GM18861 (cell line): ENCODE data around the gene RNASE8.
"Not testable (repeated sequence)": the region's sequence is repeated elsewhere in the genome, so short reads cannot be mapped to it uniquely, and the experiment has no call there.

ENCODE experiments used
- ATAC-seq: cut with Tn5 transposase; IDR thresholded peaks from one replicate; pipeline ENCODE4 v1.9.1; 2021; ENCODE audit not compliant: unreplicated experiment

Gene RNASE8

DNA sequence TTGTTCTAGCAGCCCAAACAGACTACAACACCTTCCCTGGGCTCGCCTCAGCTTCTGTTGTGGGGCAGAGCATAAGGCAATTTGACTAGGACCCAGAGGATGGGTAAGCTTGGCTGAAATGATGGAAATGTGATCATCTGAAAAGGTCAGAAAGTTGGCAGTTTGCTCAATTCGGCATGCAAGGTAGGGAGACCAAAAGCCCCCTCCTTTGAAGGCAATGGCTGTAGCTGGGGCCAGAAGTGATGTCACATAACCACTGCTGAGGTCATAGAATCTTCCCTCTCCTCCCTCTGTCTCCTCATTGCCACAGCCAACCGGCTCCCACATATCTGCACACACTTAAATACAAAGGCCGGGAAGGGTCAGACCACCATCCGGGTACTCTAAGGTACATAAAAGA lies 27.7 kb upstream of the RNASE8 start, which contains the start of gene TPPP2:
Gene TPPP2 (plus strand): TSS at position 301 of the 400 bp plus-strand sequence. CDS start 365 bp downstream, outside the sequence.
- no peak for ATAC-seq

DNA sequence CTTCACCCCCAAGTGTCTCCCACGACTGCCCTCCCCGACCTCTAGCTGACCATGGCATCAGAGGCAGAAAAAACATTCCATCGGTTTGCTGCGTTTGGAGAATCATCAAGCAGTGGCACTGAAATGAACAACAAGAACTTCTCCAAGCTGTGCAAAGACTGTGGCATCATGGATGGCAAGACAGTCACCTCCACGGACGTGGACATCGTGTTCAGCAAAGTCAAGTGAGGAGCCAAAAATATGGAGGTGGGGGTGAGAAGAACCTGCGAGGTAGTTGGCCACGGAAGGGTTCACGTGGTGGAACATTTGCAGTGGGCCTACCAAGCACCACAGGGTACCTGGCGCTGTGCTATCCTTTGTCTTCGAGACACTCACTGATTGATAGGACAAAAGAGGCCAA lies 27.1 kb upstream of the RNASE8 start:
- ATAC-seq, result no peak

DNA sequence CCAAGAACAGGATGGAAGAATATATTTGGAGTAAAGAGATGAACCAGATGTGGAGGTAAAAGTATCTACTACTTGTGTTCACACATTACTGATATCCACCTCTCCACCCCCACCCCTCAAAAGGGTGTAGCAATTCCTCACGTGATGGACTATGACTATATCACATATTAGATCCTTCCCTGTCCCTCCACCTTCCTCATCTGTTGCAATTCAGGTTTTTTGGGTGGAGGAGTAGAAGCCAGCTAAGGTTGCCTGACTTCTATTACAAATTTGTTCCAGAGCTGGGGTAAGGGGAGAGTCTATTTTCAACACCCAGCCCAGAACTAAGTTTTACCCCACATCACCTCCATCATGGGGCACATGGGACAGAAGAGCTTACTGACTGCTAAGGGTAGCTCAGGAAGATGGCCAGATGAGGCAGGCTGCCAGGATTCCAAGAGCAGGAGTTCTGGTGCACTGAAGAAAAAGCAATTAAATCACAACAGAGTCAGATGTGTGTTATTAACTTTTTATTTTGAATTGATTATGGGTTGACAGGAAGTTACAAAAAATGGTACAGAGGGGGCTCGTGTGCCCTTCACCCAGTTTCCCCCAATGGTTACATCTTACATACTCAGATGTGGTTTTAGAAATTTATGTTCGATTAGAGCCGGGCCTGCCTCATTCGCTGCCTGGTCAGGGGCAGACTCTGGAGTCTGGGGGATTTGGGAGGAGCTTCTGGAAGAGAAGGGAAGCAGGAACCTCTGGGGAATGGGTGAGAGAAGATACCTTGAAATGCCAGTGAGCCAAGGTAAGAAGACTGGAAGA lies 25.1 kb upstream of the RNASE8 start:
- no peak for ATAC-seq

DNA sequence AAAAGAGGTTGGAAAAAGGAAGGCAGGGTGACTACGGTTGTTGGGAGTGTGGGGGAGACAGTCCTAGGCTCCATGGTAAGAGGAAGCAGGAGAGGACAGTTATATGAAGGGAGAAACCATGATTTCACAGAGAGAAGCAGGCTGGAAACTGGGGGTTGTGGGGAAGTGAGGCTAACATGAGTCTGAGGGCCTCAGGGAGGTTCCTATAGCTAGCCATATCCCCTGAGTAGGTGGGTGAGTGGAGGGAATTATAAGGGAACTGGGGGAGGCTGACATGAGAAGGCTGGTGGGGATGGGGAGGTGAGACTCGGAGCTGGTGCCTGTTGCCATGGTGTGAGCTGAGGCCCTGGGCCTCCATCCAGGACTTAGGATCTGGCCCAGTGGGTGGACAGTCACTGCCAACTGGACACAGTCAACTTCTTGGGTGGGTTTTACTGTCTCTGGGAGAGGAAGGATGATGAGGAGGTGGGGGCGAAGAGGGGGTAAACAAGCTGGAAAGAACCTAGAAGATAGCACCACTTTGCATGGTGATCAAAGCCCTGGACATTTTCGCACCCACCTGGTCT lies 24.4 kb upstream of the RNASE8 start:
- ATAC-seq, result no peak

DNA sequence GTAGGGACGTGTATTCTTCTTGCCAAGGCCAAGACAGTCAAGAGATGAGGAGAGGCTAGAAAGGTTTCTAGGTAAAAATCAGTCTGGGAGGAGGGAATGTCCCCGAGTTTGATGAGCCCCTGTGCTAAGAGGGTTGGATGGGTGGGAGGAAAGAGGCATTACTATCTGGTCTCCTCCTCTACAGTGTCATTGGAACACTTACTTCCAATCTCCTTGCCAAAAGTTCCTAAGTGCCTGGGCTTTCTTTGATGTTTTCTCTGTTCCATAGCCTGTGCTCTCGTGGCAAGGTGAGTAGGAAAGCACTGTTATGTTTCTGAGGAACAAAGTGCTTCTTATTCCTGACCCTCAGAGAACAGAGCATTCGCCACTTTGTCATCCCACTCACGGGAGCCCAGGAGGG lies 22.9 kb upstream of the RNASE8 start, which contains the start of gene RNASE13:
Gene RNASE13 (minus strand): TSS at position 101 of the 400 bp plus-strand sequence. CDS start 519 bp downstream, outside the sequence.
- ATAC-seq, result no peak

DNA sequence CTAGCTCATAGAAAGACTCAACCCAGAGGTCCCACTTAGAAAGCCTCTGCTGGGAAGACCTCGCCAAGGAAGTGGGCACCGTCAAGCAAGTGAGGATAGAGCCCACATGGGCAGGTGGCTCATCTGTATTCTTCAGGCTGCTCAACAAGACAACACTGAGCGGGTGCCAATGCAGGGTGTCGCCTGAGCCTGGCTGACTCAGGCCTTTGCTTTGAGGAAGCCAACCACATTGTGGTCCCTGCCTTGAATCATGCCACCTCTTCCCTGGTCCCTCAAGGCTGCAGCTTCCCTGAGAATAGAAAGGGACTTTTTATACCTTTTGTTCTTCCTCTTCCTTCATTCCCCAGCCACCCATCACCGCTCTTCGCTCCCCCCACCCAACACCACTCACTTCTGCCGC lies 20.9 kb upstream of the RNASE8 start:
- ATAC-seq, result no peak

DNA sequence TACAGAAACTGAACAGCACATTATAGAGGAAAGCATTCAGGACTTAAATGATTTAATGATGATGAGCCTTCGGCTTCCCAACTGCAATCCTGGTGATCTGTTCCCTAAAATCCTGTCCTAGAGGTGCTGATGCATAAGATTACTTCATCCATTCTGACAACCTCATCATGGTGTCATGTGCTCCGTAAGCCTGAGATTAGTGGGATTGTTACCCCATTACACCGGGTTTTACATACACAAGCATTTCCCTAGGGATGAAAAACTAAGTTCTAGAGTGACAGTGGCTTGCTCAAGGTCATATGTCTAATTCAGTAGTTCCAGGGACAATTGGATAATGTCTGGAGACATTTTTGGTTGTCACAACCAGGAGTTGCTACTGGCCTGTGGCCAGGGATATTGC lies 20.5 kb upstream of the RNASE8 start:
- ATAC-seq, result no peak

DNA sequence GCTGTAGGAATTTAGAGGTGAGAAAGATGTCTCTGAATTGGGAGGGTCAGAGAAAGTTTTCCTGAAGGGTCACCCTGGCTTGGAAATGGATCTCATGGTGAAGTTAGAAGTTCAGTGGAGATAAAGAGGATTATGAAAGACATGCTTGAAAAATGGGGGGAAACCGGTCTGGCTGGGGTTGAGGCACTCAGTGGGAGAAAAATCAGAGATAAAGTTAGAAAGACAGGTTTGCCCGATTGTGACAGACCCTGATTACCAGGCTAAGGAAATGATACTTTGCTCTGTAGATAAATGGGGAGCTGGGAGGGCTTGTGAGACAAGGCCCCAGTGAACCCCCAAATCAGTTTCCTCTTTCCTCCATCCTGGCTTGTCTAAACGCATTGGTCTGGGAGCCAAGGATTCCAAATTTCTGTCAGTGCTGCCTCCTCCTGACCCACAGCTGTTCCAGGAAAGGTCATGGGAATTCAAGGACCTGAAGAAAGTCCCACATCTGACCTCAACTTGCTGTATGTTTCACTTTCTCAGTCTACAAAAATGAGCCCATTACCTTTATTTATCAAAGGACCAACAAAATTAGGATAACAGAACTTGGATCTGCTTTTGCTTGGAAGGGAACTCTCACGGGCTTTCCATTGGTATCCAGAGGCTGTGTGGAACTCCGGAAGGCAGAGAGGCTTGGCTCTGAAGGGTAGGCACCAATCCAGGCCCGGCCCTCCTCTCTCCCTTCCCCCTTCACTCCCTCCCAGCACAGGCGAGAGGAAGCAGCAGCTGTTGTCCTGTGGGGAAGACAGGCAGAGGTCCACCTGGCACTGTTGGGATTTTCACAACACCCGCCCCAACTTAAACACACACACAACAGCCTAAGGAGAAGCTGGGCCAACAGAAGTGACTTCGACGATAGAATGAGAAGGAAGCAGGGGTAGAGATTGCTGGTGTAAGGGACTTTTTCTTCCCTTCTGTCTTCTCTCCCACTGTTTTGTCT lies 18.9 kb upstream of the RNASE8 start:
- ATAC-seq, result no peak

DNA sequence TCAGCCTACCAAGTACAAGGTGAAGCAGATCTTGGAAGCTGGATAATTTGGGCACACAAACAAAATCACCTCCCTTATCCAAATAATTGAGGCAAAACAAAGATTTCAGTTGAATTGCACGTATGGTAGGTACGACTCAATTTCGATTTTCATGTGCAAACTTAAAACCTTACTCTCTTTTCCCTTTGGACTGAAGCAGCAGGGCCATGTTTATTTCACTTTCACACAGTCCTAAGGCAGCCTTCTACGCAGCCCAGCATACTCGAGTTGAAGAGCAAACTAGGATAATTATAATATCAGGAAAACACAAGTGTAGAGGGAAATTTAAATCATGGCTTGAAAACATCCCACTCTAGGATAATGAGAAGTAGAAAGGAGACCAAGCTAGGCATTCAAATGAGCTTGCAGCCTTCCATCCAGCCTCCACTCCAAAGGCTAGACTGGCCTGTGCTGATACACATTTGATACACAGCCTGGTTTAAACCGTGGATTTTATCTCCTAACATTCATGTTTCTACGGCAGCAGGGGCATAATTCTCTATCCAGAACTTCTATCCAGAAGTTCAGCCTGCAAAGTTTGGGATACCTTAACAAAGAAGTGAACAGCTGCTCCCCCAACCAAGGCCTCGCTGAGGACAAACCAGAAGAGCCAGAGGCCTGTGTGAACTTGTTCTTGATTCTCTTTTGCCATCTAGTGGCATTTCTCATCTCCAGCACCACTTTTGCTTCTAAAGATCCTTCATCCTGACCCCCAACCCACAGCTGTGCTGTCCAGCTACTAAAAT lies 17.8 kb upstream of the RNASE8 start:
- ATAC-seq, result no peak

DNA sequence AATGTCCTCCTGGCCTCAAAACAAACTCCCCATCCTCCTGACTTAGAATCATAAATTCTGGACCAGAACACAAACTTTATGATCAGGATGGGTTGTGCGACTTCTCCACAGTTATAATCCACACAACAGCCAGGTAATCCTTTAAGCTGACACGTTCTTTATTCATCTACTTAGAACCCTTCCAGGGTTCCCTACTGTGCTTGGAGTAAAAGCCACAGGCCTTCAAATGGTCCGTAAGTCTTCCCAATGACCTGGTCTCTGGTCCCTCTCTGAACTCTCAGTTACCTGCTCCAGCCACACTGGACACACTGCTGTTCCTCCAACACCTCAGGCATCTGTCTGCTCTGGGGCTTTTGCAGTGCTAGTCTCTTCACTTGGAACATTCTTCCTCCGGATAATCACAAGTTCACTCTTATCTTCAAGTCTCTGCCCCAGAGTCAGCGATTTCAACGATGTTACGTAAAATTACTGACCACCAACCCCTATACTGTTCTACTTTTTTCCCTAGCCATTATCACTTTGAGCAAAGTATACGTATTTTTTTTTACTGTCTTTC lies 17.2 kb upstream of the RNASE8 start:
- ATAC-seq, result no peak

DNA sequence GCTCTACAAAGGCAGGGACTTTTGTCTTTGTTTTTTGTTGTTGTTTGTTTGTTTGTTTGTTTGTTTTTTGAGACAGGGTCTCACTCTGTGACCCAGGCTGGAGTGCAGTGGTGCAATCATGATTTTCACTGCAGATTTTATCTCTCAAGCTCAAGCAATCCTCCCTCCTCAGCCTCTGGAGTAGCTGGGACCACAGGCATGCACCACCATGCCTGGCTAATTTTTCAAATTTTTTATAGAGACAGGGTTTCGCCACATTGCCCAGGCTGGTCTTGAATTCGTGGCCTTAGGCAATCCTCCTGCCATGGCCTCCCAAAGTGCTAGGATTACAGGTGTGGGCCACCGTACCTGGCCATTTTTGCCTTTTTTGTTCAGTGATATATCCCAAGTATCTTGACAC lies 16.7 kb upstream of the RNASE8 start:
- not testable (repeated sequence) for ATAC-seq

DNA sequence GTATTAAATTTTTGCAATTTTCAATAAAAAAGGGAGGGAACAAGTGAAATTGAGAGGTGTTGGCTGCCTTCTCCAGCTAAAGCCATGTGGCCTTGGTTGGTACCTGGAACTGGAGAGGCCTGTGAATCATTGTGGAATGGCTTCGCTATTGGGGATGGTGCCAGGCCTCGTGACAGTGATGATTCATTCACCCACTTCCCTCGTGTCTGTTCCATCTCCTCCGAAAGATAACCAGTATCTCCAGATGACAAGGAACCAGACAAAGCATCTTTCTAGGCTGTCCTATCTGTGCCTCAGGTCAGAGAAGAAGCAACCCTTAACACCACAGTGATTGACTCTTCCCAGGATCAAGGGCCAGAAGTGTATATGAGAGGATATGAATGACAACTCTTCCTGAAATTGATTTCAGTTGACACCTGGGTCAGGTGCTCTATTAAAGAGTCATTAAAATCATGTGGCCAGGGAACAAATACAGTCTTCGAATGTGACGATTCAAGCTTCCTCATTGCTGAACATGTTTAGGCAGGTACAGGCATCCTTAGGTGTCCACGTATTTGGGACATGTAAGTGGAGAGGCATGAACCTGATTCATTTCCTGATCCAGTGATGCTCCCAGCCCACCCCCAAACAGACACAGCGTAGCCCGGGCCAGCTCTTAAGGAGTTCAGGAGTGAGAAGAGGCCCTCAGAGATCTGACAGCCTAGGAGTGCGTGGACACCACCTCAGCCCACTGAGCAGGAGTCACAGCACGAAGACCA lies 15.8 kb upstream of the RNASE8 start, which contains the start of gene RNASE7:
Gene RNASE7 (plus strand): TSS at position 687 of the 758 bp plus-strand sequence. CDS start 631 bp downstream, outside the sequence.
- no peak for ATAC-seq

DNA sequence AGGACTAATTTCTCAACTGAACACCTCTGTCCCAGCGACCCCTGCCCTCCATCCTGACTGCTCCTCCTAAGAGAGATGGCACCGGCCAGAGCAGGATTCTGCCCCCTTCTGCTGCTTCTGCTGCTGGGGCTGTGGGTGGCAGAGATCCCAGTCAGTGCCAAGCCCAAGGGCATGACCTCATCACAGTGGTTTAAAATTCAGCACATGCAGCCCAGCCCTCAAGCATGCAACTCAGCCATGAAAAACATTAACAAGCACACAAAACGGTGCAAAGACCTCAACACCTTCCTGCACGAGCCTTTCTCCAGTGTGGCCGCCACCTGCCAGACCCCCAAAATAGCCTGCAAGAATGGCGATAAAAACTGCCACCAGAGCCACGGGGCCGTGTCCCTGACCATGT lies 14.7 kb upstream of the RNASE8 start:
- ATAC-seq, result no peak

DNA sequence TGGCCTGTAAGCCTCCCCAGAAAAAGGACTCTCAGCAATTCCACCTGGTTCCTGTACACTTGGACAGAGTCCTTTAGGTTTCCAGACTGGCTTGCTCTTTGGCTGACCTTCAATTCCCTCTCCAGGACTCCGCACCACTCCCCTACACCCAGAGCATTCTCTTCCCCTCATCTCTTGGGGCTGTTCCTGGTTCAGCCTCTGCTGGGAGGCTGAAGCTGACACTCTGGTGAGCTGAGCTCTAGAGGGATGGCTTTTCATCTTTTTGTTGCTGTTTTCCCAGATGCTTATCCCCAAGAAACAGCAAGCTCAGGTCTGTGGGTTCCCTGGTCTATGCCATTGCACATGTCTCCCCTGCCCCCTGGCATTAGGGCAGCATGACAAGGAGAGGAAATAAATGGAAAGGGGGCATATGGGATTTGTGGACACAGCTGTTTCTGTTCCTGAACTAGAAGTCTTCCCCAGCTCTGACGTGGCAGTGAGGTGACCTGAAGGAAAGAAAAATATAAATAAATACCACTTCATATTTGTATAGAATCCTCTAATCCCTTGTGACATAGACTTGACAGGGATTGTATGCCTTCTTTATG lies 14.1 kb upstream of the RNASE8 start:
- ATAC-seq, result no peak

DNA sequence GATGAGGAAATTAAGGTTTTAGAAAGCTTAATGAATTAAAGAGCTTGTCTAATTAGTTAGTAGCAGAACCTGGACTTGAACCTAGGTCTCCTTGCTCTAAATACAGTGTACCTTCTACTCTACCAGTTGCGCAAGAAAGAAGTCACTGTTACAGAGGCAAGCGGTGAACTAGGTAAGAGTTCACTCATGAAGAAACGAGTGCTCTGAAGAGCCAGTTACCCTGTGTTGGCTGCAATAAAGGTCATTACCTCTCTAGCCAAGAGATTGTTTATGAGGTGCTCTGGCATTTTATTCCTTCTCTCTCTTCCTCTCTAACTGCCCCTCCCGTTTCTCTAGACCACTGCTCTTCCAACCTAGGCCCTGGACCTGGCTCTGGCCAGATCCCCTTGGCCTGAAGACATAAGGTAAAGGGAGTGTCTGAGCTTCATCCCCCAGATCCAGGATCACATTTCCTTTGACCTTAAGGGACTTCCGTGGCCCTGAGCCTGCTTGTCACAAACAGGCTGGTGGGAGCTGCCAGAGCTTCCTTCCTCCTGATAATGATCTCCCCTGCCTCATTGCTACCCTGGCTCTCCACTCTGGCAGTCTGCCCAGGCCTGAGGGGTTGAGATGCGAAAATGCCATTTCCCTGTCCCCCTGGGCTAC lies 13.5 kb upstream of the RNASE8 start:
- ATAC-seq, result no peak

DNA sequence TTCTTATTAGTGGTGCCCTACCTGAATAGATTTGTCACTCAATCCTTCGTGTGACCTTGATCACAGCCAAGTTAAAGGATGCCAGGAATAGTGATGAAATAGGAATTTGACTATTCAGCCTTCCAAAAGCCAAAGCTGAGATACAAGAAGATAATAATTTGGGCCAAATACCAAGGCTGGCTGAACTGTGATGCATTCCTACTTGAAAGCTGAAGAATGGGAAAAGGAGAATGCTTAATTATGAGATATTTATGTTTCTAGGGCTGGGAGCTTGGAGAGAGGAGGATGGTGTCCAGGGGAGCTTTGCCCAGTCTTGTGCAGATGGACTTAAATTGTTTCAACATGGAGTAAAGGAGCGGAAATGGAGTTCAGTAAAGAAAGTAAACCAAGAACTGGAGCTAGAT lies 10.2 kb upstream of the RNASE8 start:
- ATAC-seq, result no peak

DNA sequence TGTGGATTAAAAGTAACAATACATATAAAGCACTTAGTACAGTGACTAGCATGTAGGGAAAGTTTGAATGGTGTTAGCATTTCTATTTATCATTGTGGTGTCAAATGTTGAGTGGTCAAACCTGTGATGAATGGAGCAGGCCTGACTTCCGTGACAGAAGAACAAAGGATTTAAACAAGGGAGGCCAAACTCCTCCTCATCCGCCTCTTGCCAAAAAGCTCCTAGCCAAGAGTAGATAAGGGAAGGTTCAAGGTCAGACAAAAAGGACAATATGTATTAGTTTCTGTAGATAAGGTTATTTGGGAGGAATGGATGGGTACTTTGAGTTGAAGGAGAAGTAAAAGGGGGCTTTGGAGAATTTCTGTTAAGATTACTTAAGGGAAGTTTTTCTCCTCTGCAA lies 9.0 kb upstream of the RNASE8 start:
- ATAC-seq, result no peak

DNA sequence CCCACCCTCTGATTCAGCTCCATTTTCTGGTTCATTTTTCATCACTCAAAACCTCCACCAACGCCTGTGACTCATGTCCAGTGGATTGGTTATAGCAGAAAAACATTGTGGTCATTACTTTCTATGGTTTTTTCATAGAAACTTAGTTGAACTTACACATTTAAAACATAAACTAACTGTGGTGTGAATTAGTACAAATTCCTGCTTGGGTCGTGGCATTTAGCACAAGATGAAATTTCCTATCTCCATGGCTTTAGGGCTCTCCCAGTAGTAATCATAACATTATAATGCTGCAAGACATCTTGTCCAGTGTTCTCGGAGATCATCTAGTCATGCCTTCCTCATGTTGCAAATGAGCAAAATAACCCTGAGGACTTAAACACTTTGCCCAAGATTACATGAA lies 8.3 kb upstream of the RNASE8 start:
- no peak for ATAC-seq

DNA sequence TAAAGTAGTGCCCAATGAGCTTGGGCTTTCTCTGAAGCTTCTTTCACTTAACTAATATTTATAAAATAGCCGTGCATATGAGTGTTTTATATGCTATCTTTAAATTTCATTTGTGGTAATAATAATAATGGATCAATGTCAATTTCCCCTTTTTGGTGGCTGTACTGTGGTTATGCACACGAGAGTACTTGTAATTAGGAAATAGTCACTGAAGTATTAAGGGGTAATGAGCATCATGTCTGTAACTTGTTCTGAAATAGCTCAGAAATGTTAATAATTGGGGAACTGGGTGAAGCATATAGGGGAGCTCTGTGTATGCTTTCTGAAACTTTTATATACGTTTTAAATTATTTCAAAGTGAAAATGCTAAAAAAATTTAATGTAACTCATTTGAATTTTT lies 7.0 kb upstream of the RNASE8 start:
- ATAC-seq, result no peak
